GM10248 (cell line): ENCODE measurements around the gene GCH1.
"Not testable (repeated sequence)": the region's sequence is repeated elsewhere in the genome, so short reads cannot be mapped to it uniquely, and the experiment has no call there.

ENCODE experiments used
- CTCF ChIA-PET: fragments of 300-600 bp; sonication (Branson Sonifier 250); formaldehyde crosslinking; extraction: SDS; loops from one replicate; lab custom pipeline; 2021; ENCODE audit warnings: antibody characterized with exemption; lab: Yijun Ruan, JAX
- POLR2A ChIA-PET: fragments of 350-650 bp; sonication (Branson Sonifier 250); formaldehyde crosslinking; extraction: SDS; loops from one replicate; lab custom pipeline; 2020; ENCODE audit warnings: antibody characterized with exemption; lab: Yijun Ruan, JAX
- DNase-seq: peaks from one replicate; pipeline ENCODE4 v3.0.0; 2012; ENCODE audit errors: extremely low spot score
- TF ChIP-seq, protein P1 (sequence below): IDR thresholded peaks from 2 replicates; pipeline ENCODE4 v1.5.1; 2012; ENCODE audit warnings: mild to moderate bottlenecking, low read depth; ENCODE audit errors: extremely low read depth, missing control alignments, control extremely low read depth

Gene GCH1

DNA sequence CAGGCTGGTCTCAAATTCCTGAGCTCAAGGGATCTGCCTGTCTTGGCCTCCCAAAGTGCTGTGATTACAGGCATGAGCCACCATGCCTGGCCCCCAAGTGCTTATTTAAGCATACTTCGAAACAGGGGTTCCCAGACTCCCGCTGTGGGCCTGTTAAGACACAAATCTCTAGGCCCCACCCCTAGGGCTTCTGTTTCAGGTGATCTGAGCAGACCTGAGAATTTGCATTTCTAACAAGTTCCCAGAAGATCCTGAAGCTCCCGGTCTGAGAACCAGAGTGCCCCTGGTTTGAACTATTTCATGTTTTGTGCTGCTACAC is 25.0 kb downstream of the GCH1 start:
- DNase-seq = no peak
- TF ChIP-seq, protein P1, sequence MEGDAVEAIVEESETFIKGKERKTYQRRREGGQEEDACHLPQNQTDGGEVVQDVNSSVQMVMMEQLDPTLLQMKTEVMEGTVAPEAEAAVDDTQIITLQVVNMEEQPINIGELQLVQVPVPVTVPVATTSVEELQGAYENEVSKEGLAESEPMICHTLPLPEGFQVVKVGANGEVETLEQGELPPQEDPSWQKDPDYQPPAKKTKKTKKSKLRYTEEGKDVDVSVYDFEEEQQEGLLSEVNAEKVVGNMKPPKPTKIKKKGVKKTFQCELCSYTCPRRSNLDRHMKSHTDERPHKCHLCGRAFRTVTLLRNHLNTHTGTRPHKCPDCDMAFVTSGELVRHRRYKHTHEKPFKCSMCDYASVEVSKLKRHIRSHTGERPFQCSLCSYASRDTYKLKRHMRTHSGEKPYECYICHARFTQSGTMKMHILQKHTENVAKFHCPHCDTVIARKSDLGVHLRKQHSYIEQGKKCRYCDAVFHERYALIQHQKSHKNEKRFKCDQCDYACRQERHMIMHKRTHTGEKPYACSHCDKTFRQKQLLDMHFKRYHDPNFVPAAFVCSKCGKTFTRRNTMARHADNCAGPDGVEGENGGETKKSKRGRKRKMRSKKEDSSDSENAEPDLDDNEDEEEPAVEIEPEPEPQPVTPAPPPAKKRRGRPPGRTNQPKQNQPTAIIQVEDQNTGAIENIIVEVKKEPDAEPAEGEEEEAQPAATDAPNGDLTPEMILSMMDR = no peak
- ChIA-PET POLR2A (no interaction called here), CTCF (interaction anchor here (1.1 to 3.5 kb wide), 5 partner anchors 10 to 71 kb away, joined by 3 to 20 read pairs (median 3); no protein-coding TSS in a partner anchor)

DNA sequence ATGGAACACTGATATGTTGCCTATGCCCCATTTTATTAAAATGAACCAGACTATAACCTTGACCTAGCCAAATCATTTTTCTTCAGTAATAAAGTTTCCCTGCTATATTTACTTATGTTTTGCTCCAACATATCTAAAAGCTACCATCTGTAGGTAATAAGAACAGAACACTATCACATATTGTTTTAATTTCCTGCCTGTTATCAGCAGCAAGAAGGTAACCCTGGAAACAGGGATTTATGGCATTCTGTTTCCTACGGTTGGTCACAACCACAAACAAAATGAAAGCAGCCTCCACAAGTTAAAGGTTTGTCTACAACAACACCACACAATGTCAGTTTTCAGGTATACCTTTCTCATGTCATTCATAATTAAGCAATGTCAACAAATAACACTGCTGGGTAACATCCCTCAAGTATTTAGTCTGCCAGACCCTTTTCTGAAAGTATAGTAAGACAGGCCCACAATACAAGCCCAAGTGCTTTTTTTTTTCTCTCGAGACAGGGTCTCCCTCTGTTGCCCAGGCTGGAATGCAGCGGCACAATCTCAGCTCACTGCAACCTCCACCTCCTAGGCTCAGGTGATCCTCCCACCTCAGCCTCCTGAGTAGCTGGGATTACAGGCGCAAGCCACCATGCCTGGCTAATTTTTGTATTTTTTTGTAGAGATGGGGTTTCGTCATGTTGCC is 25.5 kb downstream of the GCH1 start:
- TF ChIP-seq, protein P1 = no peak
- CTCF ChIA-PET = interaction anchor here (1.1 to 3.5 kb wide), 2 partner anchors 10 to 31 kb away, joined by 3 to 20 read pairs; no protein-coding TSS in a partner anchor
- POLR2A ChIA-PET = no interaction called here
- DNase-seq = no peak

DNA sequence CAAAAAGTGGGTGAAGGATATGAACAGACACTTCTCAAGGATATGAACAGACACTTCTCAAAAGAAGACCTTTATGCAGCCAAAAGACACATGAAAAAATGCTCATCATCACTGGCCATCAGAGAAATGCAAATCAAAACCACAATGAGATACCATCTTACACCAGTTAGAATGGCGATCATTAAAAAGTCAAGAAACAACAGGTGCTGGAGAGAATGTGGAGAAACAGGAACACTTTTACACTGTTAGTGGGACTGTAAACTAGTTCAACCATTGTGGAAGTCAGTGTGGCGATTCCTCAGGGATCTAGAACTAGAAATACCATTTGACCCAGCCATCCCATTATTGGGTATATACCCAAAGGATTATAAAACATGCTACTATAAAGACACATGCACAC is 27.0 kb downstream of the GCH1 start:
- CTCF ChIA-PET = interaction anchor here (3.5 kb wide), 1 partner anchor 8 kb away, joined by 20 read pairs; no protein-coding TSS in a partner anchor
- DNase-seq, POLR2A ChIA-PET: not testable (repeated sequence)

DNA sequence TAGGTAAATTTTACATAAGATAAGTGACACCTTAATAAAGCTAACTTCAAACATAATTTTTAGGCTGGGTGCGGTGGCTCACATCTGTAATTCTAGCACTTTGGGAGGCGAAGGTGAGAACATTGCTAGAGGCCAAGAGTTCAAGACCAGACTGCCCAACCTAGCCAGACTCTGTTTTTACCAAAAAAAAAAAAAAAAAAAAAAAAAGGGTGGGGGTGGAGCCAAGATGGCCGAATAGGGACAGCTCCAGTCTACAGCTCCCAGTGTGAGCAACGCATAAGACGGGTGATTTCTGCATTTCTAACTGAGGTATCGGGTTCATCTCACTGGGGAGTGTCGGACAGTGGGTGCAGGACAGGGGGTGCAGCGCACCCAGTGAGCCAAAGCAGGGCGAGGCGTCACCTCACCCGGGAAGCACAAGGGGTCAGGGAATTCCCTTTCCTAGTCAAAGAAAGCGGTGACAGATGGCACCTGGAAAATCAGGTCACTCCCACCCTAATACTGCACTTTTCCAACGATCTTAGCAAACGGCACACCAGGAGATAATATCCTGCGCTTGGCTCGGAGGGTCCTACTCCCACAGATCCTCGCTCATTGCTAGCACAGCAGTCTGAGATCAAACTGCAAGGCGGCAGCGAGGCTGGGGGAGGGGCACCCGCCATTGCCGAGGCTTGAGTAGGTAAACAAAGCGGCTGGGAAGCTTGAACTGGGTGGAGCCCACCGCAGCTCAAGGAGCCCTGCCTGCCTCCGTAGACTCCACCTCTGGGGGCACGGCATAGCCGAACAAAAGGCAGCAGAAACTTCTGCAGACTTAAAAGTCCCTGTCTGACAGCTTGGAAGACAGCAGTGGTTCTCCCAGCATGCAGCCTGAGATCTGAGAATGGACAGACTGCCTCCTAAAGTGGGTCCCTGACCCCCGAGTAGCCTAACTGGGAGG is 32.2 kb downstream of the GCH1 start:
- POLR2A ChIA-PET, DNase-seq, CTCF ChIA-PET: not testable (repeated sequence)

DNA sequence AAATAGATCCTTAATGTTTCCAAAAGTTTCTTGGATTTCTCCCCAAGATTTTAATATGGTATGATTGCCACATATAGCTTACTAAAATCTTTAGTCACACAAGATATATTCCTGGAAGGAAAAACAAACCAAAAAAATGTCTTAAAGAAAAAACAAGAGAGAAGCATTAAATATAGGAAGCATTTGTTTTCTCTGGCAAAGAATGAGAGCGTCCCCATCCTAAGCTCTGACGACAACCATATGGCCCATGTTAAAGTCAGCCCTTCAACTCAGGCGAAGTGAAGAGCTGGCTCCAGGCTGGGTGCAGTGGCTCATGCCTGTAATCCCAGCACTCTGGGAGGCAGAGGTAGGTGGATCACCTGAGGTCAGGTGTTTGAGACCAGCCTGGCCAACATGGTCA is 35.6 kb downstream of the GCH1 start:
- DNase-seq = no peak
- POLR2A ChIA-PET = no interaction called here
- TF ChIP-seq, protein P1 = no peak
- CTCF ChIA-PET = interaction anchor here (0.8 to 3.8 kb wide), 6 partner anchors 9 to 84 kb away, joined by 3 to 20 read pairs (median 4); partner anchors contain the start of gene GCH1

DNA sequence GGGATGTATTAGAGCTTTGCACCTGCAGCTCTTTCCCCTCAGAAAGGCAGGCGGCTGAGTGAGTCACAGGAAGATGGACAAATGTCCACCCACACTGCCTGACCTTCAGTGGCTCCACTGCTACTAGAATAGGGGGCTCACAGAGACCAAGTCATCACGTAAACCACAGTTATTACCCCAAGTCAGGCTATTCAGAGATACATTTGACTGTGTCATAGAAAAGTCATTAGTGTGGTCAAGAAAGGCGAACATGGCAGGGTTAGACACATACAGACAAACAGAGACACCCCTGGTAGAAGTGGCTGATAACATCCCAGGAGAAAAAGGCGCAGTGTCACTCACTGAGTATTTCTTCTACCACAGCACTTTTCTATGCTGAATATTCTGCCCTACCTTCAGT is 36.0 kb downstream of the GCH1 start:
- DNase-seq = no peak
- CTCF ChIA-PET = interaction anchor here (0.8 to 3.8 kb wide), 10 partner anchors 9 to 93 kb away, joined by 3 to 20 read pairs (median 4); partner anchors contain the start of gene GCH1
- POLR2A ChIA-PET = no interaction called here
- TF ChIP-seq, protein P1 = no peak

DNA sequence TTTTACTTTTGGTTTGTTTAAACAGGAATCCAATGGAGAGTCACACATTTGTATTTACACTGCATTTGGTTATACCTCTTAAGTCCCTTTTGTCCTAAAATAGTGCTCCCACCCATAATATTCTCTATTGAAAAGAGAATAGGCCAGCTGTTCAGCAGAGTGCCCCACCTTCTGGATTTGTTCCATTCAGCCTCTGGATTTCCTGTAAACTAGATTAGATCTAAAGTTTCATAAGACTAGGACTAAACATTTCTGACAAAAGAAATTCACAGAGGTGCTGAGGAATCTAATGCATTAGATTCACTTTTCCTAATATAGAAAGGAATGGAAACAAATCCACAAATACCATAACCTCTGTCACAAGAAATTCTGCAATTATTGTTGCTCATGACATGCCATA is 38.1 kb downstream of the GCH1 start:
- TF ChIP-seq, protein P1 = no peak
- DNase-seq = no peak
- ChIA-PET POLR2A (no interaction called here), CTCF (no interaction called here)
